GM11168 (cell line): ENCODE data around the gene RBM20.

Source experiments
- in situ Hi-C: fragments of 300-500 bp; cut with MboI; formaldehyde crosslinking; loops from one replicate; pipeline ENCODE4 v1.12.0; 2022; ENCODE audit warnings: low sequenced_read_pairs; ENCODE audit not compliant: unreplicated experiment

Gene RBM20

DNA sequence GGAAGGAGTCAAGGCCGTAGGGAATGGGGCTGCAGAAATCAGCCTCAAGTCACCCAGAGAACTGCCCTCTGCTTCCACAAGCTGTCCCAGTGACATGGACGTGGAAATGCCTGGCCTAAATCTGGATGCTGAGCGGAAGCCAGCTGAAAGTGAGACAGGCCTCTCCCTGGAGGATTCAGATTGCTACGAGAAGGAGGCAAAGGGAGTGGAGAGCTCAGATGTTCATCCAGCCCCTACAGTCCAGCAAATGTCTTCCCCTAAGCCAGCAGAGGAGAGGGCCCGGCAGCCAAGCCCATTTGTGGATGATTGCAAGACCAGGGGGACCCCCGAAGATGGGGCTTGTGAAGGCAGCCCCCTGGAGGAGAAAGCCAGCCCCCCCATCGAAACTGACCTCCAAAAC is 177.4 kb downstream of the RBM20 start:
- in situ Hi-C loops = no loop called here

DNA sequence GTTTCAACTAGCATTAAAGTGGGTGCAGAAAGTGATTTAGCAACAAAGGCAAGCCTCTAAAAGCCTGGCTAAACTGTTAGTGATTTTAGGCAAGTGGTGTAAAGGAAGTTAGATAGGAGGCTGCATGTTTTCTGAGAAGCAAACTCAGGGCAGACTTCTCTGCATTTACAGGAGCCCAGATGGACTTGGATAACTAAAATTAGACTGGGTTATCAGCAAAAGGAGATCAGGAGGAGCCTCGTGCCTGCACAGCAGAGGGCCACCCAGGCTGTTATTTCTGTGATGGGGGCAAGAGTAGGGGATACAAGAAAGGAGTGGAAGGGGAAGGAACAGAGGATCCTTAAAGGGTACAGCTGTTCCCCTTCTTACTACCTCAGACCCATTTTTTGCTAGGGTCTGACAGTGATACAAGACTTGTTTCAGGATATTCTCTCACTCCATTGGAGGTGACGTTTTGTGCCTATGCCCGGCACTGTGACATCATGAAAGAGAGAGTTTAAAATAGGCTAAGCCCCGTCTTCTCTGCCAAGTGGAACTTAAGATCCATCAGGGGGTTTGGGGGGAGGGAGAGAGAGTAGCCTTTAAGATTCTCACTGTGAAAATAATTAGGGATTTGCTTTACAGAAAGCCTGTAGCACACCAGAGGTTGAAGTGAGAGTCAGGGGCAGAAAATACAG is 178.0 kb downstream of the RBM20 start:
- in situ Hi-C loops = no loop called here

DNA sequence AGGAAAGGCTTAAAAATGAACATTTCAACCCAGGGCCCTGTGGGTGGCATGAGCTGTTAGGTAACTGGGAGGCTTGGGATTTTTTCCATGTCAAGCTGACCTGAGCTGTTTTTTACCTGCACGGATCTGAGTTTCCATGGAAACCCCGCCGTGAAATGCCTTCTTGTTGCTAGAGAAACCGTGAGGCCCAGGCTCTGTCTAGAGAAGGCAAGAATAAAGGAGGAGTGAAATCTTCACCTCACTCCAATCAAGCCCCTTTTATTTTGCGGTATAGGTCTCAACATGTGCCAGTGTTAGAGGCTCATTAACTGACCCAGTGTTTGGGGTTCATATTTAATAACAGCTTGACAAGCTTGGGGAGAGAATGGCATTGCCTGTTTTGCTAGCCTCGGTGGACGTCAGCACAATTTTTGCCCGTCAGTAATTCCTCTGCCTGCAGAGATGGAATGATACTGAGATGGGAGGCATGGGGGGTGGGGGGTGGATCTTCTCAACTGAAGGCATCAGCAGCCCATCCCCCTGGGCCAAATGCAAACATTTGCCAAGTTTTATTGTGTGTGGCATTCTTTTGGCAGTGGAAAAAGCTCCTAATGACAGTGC is 178.7 kb downstream of the RBM20 start:
- in situ Hi-C loops = no loop called here

DNA sequence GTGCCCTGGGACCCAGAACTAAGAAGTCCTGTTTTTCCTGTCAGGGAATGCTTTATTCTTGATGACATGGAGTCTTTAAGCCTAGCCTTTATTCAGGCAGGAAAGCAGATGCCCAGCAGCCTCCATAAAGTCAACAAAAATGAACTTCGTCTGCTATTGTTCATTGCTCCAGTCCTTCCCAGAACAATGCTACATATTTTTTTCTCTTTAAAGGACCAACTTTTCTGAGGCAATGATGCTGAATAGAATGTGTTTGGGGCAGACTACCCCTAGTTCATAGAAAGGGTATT is 180.0 kb downstream of the RBM20 start:
- in situ Hi-C loops = no loop called here

DNA sequence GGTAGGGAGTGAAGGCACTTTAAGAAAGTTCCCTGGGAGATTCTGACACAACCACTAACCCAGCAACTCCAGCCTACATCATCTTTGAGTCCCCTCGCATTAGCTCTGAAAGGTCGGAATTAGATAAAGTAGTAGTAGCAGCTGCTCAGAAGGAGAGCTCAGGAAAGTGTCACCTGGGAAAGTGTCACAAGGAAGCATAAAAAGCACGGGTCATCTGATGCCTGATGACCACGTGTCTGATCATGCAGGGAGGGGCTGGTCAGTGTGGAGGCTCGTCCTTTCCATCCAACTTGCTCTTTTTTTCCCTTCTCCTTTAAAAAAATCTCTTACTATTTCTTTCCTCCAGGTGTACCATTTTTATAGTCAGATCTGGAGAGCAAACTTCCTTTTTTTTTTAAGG is 180.5 kb downstream of the RBM20 start:
- in situ Hi-C loops = no loop called here

DNA sequence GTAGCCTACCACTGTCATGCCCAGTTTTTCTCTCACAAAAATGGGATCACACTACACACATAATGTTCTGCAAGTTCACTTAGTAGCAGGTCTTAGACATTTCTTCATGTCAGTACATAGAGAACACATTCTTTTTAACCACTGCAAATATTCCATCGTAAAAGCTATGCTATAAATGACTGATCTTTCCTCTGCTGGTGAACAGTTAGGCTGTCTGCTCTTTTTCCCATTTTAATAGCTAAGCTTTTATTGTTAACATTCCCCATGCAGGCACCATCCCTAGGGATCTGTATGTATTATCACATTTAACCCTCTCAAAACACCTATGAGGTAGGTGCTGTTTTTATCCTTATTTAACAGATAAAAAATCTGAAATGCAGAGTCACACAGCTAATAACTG is 181.4 kb downstream of the RBM20 start:
- in situ Hi-C loops = no loop called here

DNA sequence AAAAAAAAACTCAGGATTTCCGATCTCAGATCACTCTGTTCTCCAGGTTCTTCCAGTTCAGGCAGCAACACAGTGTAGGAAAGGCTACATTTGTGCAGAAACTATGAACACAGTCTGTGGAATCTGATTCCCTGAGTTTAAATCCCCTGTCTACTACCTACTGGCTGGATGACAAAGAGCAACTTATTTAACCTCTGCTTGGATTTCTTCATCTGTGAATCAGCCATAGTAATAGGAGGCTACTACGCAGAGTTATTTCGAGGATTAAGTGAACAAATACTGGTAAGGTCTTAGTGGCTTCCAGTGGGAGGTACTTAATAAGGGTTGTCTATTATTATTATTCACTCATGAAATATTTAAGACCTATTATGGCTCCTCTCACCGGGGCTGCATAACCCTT is 183.3 kb downstream of the RBM20 start:
- in situ Hi-C loops = no loop called here

DNA sequence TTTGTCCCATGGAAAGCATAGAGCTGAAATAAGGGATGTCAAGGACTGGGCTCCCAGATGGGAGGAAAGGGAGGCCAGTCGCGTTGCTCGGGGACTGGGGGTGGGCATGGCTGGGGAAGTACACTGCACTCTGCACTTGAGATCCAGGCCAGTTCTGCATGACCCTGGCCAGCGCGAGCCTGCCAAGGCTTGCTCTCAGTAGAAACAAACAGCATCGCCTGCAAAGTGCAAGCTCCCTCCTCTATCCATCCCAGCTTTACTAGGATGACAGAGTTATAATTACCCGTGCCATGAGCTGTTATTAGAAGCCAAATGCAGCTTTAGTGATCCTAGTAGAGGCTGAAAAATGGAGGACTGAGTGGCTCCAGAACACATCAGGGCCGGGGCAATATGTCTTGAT is 183.7 kb downstream of the RBM20 start:
- in situ Hi-C loops = no loop called here

DNA sequence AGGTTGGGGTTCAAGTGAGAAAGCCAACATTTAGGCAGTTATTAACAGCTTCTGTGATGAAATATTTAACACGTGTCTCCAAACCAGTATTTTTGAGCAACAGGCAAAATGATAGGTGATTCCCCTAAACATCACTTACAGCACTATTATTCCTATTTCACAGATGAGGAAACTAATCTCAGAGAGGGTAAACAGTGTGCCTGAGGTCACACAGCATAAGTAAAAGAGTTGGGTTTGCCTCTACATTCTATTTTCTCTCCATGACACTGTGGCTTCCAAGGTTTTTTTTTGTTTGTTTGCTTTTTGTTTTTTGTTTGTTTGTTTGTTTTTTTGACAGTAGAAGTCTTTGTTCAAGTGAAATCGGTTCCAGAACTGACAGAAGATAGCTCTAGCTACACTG is 184.4 kb downstream of the RBM20 start:
- in situ Hi-C loops = no loop called here

DNA sequence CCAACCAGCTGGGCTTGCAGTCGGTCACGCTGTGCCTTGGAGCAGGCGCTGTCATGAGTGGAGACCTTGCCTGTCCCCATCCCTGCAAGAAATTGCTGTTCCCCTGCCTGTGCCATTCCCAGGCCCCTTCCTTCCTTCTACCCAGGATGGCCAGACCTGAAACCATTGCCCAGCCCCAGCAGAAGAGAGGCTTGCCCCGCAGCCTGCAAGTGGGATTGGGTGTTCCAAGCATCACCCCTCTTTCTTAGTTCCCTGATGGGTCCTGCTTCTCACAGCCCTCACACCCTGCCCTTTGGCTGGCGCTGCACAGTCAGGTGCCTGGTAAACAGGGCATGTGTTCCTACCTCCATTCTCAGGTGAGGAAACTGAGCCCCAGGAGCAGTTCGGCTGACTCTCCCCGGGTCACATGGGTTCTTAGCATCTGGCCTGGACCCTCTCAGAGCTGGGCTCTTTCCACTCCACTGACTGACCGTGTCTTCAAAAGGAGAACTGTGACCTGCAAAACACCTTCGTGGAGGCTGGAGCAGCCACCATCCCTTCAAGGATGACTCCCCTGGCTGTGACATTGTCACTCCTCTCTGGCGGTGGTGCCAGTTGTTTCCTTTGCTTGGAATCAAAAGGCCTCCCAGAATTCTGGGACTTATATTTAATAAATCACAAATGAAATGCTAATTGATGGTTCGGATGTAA is 185.7 kb downstream of the RBM20 start:
- in situ Hi-C loops = no loop called here

DNA sequence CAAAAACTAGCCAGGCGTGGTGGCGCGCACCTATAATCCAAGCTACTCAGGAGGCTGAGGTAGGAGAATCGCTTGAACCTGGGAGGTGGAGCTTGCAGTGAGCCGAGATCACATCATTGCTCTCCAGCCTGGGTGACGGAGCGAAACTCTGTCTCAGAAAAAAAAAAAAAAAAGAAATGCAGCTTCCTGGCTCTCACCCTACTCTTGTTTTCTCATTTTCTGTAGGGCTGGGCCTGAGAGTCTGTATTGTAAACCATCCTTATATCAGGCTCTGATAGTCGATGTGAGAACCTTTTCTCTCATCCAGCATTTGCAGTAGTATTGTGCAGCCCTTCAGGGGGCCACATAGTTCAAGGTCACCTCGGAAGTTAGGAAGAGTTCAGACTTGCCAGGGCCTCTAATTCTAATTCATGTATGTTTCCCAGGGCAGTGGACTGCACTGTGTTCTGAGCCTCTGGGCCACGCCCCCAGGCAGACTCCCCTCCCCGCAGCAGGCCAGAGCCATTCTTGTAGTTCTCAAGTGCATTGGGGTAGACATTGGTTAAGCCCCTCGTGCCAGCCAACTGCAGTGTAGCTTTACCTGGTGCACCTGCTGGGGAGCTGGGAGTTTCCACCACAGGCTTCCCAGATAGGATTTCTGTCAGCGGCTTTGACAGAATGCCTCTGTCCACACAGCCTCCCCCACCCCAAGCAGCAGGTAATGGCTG is 189.3 kb downstream of the RBM20 start:
- in situ Hi-C loops = no loop called here

DNA sequence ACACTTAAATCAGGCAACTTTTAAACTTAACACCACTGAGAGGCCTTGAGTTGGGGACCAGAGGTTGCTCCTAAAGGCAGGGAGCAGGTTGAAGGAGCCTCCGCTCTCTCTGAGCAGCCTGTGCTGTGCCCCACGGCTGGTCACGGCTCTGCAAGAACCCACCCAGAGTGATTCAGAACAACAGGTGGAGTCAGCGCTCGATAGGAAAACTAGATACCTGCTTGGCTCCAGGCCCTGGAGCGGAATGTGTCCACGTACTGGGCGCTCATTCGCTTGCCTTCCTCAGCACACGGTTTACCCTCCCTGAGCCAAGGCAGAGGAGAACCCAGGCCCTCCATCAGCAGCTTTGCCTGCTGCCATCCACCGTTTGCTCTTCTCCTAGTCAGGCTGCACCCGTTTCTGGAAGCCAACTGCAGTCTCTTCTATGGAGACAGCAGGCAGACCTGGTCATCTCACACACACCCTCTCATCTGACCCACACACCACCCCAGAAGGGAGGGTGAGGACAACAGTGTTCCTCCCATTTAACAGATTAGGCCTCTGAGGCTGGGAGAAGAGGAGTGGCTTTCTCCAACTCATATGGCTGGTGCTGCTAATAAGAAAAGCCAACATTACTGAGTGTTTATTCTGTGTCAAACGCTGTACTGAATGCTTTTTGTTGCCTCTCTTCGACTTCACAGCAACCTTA is 189.9 kb downstream of the RBM20 start:
- in situ Hi-C loops = no loop called here

DNA sequence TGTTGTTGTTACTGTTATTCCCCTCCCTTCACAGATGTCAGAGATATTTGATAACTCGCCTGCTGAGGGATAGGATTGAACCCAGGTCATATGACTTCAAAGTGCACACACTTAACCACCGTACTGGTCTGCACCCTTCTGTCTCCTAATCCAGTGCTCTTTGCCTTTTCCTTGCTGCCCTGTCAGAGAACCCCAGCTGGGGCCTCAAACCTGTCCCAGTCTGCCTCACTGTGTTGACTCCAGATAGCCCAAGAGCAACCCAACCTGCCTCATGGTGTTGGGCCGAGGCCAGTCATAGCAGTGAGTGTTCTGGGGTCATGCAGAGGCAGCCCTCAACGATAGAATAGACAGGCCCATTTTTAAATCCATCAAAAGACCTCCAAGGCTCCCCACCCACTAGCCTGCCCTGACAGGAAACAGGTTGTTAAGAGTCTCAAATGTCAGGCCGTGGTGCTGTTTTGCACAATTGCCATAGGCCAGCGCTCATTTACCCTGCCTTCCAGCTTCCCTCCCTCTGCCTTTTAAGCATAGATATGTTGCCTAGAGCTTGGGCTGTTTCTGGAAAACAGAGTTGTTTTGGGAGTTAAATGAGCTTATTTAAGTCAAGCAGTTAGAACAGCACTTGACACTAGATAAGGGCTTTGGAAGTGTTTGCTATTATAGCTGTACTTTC is 190.6 kb downstream of the RBM20 start:
- in situ Hi-C loops = no loop called here

DNA sequence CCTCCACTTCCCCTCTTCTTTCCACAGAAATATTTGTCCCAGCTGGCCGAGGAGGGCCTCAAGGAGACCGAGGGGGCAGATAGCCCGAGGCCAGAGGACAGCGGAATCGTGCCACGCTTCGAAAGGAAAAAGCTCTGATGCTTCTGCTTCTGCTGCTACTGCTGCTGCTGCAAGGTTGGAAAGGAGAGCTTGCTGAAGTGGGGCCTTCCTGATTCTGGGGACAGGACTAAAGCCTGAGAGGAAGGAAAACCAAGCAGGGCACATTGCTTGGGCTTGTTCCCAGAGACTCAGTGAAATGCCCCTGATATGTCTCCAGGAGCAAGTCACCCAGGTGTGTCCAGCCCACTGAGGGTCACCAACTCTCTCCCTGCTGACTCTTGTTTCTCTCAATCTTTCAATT is 191.7 kb downstream of the RBM20 start:
- in situ Hi-C loops = no loop called here

DNA sequence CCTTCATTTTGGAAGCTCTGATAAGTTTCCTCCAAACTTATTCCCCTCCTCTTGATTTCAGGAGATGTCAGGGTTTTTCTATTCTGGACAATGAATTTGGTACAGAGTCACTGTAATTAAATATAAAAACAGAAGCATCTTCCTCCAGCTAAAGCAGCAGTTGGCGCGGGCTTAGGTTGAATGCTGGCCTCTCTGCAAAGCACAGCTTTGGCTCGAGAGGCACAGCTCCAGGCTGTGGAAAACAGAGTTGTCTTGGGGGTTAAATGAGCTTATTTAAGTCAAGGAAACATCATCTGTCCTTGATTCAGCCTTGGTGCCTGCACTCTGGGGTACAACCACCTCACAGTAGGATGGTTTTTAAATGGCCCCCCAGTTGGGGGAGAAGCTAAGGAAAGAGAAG is 192.6 kb downstream of the RBM20 start:
- in situ Hi-C loops = no loop called here

DNA sequence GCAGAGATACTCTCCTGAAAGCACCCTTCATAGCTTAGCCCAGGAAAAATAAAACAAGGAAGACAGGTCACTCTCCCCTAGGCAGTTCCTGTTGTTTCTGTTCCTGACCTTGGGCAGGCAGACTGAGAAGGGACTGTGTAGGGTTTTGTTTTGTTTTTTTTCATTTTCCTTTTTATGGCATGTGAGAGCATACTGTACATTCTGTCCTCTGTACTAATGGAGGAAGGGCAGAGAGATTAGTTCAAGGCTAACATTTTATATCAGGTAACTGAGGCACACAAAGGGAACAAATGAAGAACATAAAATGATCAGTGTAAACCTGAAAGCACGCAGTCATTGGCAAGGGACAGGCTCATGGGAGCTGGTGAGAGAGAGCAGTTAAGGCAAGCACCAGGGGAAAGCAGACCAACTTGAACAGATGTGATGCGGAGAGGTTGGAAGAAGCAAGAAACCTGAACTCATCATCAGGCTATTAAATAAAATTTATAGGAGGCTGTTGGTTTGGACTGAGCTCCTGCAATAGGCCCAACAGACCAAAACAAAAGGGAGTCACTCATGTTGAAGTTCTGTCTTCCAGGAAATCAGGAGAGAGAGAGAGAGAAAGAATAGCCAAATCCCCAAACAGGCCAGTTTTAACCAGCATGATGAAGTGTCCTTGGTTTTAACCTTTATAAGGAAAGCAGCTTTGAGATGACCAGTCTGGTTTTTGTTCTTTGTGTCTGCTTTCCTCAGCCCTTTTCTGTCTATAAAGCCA is 193.5 kb downstream of the RBM20 start:
- in situ Hi-C loops = no loop called here

DNA sequence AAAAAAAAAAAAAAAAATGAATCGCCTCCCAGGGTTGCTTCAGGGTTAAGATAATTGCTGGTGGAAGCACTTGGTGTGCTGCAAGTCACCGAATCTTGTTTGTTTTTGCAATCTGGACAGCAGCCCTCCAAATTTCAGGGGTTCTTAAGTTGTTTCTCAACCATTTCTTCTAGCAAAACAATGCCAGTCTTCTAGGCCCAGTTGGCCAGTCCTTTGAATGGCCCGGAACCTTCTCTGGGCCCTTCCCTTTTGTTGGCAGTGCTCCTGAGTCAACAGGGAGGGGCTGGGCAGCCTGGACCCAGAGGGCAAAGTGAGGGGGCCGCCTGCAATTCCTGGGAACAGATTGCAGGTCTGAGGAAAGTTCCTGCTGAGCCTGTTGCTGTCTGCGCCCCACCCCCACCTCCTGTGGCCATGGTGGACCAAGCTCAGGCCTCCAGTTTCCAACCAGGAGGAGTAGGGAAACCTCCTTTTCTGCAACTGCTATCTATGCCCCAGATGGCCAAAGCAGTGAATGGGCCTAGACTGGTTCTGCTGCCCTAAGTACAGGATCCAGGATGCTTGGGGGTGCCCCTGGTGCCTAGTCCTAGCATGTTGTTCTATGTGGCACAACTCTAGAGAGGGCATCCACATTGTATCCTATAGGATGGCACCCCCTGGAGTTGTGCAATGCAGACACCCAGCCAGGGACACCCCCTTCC is 196.2 kb downstream of the RBM20 start:
- in situ Hi-C loops = no loop called here

DNA sequence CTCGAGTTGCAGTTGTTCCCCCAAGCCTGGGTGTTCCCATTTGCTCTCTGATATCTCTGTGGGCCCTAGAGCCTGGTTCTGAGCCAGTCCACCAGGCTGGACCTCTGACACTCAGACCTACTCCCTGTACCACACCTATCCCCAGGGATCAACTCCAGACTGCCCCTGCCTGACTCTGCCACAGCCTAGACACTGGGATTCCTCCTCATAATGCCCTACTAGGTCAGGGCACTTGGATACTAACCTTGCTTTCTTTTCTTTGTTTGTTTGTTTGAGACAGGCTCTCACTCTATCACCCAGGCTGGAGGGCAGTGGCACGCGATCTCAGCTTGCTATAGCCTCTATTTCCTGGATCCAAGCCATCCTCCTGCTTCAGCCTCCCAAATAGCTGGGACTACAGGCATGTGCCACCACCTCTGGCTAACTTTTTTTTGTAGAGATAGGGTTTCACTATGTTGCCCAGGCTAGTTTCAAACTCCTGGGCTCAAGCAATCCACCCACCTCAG is 196.8 kb downstream of the RBM20 start:
- in situ Hi-C loops = no loop called here

DNA sequence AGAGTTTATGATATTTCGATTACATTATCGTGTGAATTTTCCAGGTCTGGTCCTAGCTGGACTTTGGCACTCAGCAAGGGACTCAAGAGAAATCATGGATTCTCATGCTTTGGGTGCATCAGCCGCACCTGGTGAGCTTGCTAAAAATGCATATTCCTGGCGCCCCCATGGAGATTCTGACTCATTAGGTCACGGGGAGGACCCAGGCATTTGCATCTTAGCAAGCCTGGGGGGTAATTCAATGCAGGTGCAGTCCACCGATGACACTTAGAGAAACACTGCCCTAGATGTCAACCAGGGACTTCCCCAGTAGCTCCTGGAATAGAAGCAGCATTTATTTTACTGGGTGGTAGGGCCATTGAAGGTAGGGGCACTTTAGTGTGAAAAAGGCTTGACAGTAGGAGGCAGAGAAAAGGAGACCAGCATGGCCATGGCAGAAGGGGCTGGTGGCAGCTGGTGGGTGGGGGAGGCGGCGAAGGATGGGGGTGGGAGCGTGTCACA is 197.7 kb downstream of the RBM20 start:
- in situ Hi-C loops = no loop called here
